SH-SY5Y (cell line): ENCODE measurements around the gene ST6GALNAC2.

Experiments
- GATA2 ChIP-seq: IDR thresholded peaks from 2 replicates; pipeline ENCODE4 v1.6.1; 2011; ENCODE audit warnings: mild to moderate bottlenecking, low read depth, low read length
- GATA3 ChIP-seq: IDR thresholded peaks from 2 replicates; pipeline ENCODE4 v1.6.1; 2011; ENCODE audit warnings: low read depth, mild to moderate bottlenecking, low read length, moderate library complexity

ST6GALNAC2 gene

DNA sequence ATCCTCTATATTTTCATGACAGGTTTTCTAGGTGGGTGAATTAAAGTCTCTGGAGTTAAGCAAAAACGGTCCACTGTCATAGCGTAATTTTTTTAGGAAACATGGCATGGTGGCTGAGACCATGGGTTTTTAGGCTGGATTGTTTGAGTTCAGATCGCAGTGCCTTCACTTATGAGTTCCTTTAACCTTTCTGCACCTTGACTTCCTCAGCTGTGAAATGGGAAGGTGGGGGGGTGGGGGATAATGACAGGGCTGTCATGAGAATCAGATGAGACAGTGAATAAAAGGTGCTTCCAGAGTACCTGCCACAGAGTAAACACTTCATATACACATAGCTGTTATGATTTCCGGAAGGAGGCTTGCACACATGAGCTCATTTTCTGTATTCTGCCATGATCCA, 34.0 kb downstream of the ST6GALNAC2 start:
- TF ChIP-seq GATA3 (no peak), GATA2 (no peak)

GRCh38 chr17:76550712-76551615, 34.7 kb downstream of the ST6GALNAC2 start:
- no peak for TF ChIP-seq GATA2
- no peak for TF ChIP-seq GATA3

DNA sequence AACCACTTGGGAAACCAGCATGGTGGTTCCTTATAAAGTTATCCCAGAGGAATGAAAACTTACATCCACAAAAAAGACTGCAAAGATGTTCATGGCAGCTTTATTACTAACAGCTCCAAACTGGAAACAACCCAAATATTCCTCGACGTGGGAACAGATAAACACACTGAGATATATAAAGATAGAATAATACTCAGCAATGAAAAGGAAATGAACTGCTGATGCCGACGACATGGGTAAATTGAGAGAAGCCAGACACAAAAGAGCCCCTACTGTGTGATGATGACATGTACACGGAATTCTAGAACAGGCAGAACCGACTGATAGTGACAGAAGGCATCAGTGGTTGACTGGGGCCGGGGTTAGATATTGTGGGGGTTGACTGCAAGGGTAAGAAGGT, 36.1 kb downstream of the ST6GALNAC2 start:
- TF ChIP-seq GATA2: no peak
- TF ChIP-seq GATA3: no peak

- no peak for TF ChIP-seq GATA3
- TF ChIP-seq GATA2: no peak
Measured at GRCh38 chr17:76549215-76549518, 36.5 kb downstream of the ST6GALNAC2 start.

DNA sequence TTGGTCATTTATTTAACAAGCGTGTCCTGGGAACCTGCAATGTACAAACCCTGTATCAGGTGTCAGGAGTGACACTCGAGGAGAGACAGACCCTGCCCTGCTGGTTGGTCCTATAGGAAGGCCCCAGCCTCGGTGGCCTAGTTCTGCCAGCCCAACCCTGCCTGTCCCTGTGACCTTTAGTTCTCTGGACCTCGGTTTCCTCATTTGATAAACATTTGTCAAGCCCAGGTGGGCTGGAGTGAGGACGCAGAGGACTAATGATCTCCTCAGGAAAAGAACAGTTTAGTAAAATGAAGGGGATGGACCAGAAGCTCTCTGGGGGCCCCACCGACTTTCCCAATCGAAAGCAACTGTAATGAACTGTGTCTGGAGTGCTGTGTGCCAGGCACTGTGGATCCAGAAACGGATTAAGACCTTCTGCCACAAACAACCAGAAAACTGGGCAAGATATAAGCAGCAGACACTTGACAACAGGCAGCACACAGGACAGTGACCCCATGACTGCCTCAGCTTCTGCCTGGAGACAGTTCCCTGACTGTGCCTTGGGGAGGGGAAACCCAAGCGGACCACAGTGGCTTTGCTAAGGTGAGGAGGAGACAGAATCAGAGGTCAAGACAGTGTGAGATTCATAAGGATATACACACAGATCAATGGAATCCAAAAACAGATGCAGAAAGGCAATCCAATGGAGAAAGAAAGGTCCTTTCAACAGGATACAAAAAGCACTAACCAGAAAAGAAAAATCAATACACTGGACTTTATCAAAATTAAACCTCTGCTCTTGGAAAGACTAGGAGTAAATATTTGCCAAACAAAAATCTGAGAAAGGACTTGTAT, 37.1 kb downstream of the ST6GALNAC2 start:
- no peak for TF ChIP-seq GATA2
- no peak for TF ChIP-seq GATA3

GRCh38 chr17:76547642-76548202, 37.9 kb downstream of the ST6GALNAC2 start:
- no peak for TF ChIP-seq GATA3

GRCh38 chr17:76547183-76547641, 38.4 kb downstream of the ST6GALNAC2 start:
- TF ChIP-seq GATA3: no peak
- TF ChIP-seq GATA2: no peak

DNA sequence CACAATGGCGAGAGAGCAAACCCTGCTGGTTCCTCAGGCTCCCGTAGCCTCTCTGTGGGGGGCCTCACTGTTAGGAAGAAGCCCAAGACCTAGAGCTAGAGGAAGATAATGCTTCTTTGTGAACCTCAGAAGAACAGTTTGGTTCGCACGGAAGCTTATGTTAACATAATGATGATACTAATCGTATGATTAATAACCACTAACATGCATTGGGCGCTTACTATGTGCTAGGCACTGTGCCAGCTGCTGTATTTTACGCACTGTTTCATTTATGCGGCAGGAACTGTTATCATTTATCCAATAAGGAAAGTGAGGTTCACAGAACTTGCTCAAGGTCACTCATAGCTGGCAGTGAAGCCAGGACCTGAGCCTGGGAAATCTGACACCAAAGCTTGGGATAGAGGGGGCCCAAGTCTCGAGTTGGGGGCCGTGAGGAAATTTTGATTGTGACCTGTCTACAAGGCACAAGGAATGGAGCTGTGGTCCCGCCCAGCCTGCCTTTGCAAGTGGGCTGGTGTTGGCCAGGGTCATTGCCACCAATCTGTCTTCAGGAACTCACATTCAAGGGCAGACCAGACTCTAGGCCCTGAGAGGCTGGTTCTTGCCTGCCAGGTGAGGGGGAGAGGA, 39.0 kb downstream of the ST6GALNAC2 start:
- TF ChIP-seq GATA2 (no peak), GATA3 (no peak)

DNA sequence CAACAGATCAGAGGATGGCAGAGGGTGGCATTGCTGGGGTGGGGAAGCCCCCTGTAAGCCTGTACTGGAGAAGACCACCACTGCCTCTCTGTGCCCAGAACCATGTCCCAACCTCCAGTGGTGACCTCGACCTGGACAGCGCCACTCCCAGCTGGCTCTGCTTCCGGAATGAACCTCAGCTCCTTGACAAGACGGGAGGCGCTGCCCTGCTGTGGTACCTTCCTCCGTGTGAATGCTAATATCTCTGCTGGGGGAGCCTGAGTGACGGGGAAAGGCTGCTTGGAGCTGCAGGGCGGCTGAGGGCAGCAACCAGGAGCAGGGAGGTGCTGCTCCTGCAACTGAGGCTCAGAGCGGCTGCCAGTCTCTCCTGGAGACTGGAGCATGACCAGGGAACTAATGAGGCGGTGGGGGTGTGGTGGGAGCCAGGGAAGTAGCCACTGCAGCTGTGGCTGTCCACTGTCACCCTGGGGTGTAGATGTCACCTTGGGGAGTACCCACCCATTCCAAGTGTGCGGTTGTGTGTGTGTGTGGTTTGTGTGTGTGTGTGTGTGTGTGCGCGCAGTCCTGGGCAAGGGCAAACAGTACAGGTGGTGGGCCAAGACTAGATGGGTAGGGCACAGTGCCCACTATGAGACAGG, 39.6 kb downstream of the ST6GALNAC2 start:
- no peak for TF ChIP-seq GATA3
- no peak for TF ChIP-seq GATA2

DNA sequence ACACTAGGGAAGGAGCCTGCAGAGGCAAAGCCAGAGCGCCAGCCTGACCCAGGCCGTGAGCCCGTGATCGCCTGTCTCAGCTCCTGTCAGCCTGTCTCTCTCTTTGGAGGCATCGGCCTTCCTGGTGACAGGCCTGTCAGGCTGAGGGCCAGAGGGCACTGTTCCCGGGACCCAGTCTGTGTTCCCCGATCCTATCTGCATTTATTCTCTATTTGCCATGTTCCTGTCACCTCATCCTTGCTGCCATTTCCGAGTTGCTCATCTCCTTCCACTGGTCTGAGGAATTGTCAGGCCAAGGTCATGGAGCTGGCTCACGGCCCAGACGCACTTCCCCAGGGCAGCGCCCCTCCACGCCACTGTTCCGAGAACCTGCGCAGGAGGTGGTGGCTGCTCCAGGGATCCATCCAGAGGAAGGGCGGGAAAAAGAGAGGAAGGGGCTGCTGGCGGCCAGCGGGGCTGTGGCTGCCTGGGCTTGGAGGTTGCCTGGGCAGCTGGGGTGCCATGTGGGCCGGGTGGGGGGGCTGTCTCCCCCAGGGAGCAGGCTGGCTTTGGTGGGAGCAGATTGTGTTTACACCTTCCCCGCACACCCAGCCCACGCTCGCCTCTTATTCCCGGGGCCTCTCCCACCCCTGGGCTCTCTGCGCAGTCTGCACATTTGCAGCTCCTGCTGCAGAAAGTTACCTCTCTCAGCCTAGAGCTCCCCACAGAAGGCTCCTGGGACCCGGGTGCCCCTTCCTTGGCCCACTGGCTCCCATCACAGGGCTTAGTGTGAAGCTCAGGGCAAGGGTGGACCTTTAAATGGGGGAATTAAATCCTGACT, 40.9 kb downstream of the ST6GALNAC2 start:
- peak; percentile 85 for TF ChIP-seq GATA2
- no peak for TF ChIP-seq GATA3

DNA sequence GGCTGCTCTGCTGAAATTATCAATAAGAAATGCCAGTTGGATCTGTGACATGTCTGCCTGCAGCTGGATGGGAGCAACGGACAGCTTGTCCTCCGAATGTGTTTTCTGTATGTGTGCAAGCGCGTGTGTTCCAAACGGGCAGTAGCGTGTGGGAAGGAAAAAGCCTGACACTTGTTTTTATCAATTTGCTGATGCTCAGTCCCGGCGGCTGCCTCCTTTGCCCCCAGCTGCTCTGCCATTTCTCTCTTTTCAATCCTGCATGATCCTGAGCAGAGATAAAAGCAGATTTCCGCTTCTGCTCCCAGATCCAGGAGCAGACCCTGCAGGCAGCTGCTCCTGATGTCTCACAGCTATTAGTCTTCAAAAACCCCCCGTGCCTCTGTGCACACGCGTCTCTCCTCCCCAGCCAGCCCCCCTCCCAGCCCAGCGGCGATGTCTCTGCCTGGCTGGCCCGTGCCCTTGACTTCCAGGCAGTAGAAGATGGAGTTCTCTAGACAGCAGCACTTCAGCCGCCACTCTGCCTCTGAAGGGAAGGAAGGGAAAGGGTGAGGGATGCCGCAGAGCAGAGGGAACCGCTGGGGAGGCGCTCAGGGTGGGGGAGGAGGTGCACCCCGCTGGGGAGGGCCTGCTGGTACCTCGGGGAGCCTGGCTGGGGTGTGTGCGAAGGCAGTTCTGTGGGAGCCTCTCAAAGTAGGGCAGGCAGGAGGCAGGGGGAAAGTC, 41.7 kb downstream of the ST6GALNAC2 start:
- TF ChIP-seq GATA3 (no peak; the same call in none of the 2 replicates), GATA2 (peak; percentile 100)

DNA sequence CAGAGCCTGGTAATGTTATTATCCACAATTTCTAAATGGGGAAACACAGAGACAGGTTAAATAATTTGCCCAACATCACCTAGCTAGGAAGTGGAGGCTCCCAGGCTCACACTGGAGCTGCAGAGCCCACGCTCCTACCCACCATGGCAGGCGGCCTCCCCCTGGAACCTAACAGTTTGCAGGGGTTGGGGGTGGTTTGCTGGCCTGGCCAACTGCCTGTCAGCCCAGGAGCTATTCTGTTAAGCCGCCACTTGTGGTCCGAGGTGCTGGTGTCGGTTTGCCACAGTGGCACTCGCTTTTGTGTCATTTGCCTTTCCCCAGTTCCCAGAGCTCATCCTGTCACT, 42.2 kb downstream of the ST6GALNAC2 start:
- TF ChIP-seq GATA2 (no peak), GATA3 (no peak)
